Loucy (cell line): ENCODE data around the gene CHI3L2.

Experiments
- H2AFZ ChIP-seq: fragments of 200-600 bp; sonication (generic); 2 replicates; pipeline ENCODE4 v1.6.0; 2016; ENCODE audit warnings: antibody characterized with exemption, mild to moderate bottlenecking, low read length, moderate library complexity
- H3F3A ChIP-seq: fragments of 200-600 bp; 2 replicates; pipeline ENCODE4 v1.6.0; 2016; ENCODE audit warnings: antibody characterized with exemption, low read depth, mild to moderate bottlenecking
- H3K27me3 ChIP-seq: fragments of 200-600 bp; sonication (generic); 2 replicates; pipeline ENCODE4 v1.6.1; 2014; ENCODE audit warnings: low read length, mild to moderate bottlenecking; ENCODE audit not compliant: insufficient read depth, poor library complexity, severe bottlenecking
- H3K36me3 ChIP-seq: fragments of 200-600 bp; sonication (generic); 2 replicates; pipeline ENCODE4 v1.6.1; 2016; ENCODE audit warnings: low read length; ENCODE audit not compliant: insufficient read depth
- H3K4me1 ChIP-seq: fragments of 200-600 bp; sonication (generic); 2 replicates; pipeline ENCODE4 v1.5.1; 2014; ENCODE audit warnings: low read length, mild to moderate bottlenecking; ENCODE audit not compliant: insufficient read depth, poor library complexity, severe bottlenecking
- H3K4me2 ChIP-seq: fragments of 200-600 bp; sonication (generic); 2 replicates; pipeline ENCODE4 v1.6.0; 2014; ENCODE audit warnings: antibody characterized with exemption, low read length, low read depth, mild to moderate bottlenecking; ENCODE audit not compliant: poor library complexity, severe bottlenecking
- H3K4me3 ChIP-seq: fragments of 200-600 bp; sonication (generic); 2 replicates; pipeline ENCODE4 v1.5.1; 2014; ENCODE audit warnings: low read length, mild to moderate bottlenecking, mixed read lengths; ENCODE audit not compliant: poor library complexity, severe bottlenecking
- H3K79me2 ChIP-seq: fragments of 200-600 bp; sonication (generic); 2 replicates; pipeline ENCODE4 v1.6.1; 2014; ENCODE audit warnings: low read length; ENCODE audit not compliant: insufficient read depth
- H3K9ac ChIP-seq: fragments of 200-600 bp; sonication (generic); 2 replicates; pipeline ENCODE4 v1.6.0; 2014; ENCODE audit warnings: mild to moderate bottlenecking, low read depth, low read length, moderate library complexity; ENCODE audit not compliant: poor library complexity, severe bottlenecking
- H3K9me2 ChIP-seq: fragments of 200-600 bp; sonication (generic); replicated peaks from 2 replicates; pipeline ENCODE4 v1.6.1; 2016; ENCODE audit warnings: low read depth, low read length, mixed read lengths
- H3K9me3 ChIP-seq: fragments of 200-600 bp; sonication (generic); 2 replicates; pipeline ENCODE4 v1.6.1; 2014; ENCODE audit warnings: mild to moderate bottlenecking, antibody characterized with exemption, low read length, low read depth; ENCODE audit not compliant: insufficient read depth
- H4K20me1 ChIP-seq: fragments of 200-600 bp; sonication (generic); 2 replicates; pipeline ENCODE4 v1.6.0; 2014; ENCODE audit warnings: antibody characterized with exemption, low read length, mild to moderate bottlenecking; ENCODE audit not compliant: insufficient read depth, poor library complexity, severe bottlenecking
- CTCF ChIP-seq: fragments of 200-600 bp; sonication (generic); conservative IDR thresholded peaks from 2 replicates; pipeline ENCODE4 v1.5.1; 2014; ENCODE audit warnings: mild to moderate bottlenecking, antibody characterized with exemption, low read length
- EZH2phosphoT487 ChIP-seq: fragments of 200-600 bp; IDR thresholded peaks from 2 replicates; pipeline ENCODE4 v1.6.1; 2018; ENCODE audit warnings: antibody characterized with exemption, mild to moderate bottlenecking, moderate library complexity, borderline replicate concordance

Gene CHI3L2

GRCh38 chr1:111228748-111229126 lies 1.2 kb downstream of the CHI3L2 start:
- no peaks in the 10 kb centered on the region for H4K20me1 ChIP-seq
- H3K4me1 ChIP-seq: peaks cover 17% of the 10 kb centered on the region
- H2AFZ ChIP-seq: no peak overlapping the region
- no peaks in the 10 kb centered on the region for H3K79me2 ChIP-seq
- TF ChIP-seq CTCF (no peak), EZH2phosphoT487 (no peak)
- H3K27me3 ChIP-seq: no peaks in the 10 kb centered on the region
- no peaks in the 10 kb centered on the region for H3K36me3 ChIP-seq
- no peaks in the 10 kb centered on the region for H3F3A ChIP-seq
- H3K9me3 ChIP-seq: no peaks in the 10 kb centered on the region
- H3K4me2 ChIP-seq: no peak overlapping the region
- no peaks in the 10 kb centered on the region for H3K9me2 ChIP-seq
- no peak overlapping the region for H3K9ac ChIP-seq
- no peak overlapping the region for H3K4me3 ChIP-seq

GRCh38 chr1:111232134-111232533 lies 4.6 kb downstream of the CHI3L2 start:
- no peak overlapping the region for H3K9ac ChIP-seq
- no peaks in the 10 kb centered on the region for H3K9me3 ChIP-seq
- no peak overlapping the region for H3K4me3 ChIP-seq
- no peaks in the 10 kb centered on the region for H3K27me3 ChIP-seq
- H3K4me2 ChIP-seq: no peak overlapping the region
- no peaks in the 10 kb centered on the region for H3K79me2 ChIP-seq
- H2AFZ ChIP-seq: no peak overlapping the region
- no peaks in the 10 kb centered on the region for H3F3A ChIP-seq
- H3K4me1 ChIP-seq: peaks cover 4% of the 10 kb centered on the region
- TF ChIP-seq CTCF (no peak), EZH2phosphoT487 (no peak)
- no peaks in the 10 kb centered on the region for H3K36me3 ChIP-seq
- no peaks in the 10 kb centered on the region for H3K9me2 ChIP-seq
- no peaks in the 10 kb centered on the region for H4K20me1 ChIP-seq

- H3K4me2 ChIP-seq: no peak overlapping the region
- no peaks in the 10 kb centered on the region for H4K20me1 ChIP-seq
- H3K9me3 ChIP-seq: no peaks in the 10 kb centered on the region
- TF ChIP-seq CTCF (no peak), EZH2phosphoT487 (no peak)
- H3K4me3 ChIP-seq: no peak overlapping the region
- H3K27me3 ChIP-seq: no peaks in the 10 kb centered on the region
- H2AFZ ChIP-seq: no peak overlapping the region
- H3K9ac ChIP-seq: no peak overlapping the region
- no peaks in the 10 kb centered on the region for H3F3A ChIP-seq
- no peaks in the 10 kb centered on the region for H3K36me3 ChIP-seq
- H3K9me2 ChIP-seq: no peaks in the 10 kb centered on the region
- H3K4me1 ChIP-seq: peaks cover 4% of the 10 kb centered on the region
- no peaks in the 10 kb centered on the region for H3K79me2 ChIP-seq
Observed at GRCh38 chr1:111234258-111234657, 6.7 kb downstream of the CHI3L2 start.
